Skin of body (tissue), 2 donors: ENCODE data around the gene TLX1. TPM values are rescaled to one million over a fixed set of nuclear protein-coding genes. Genes with fewer than 3 reads are reported as not detected.

Source experiments
- DNase-seq: peaks from one replicate; lab custom pipeline; 2025; lab: John Stamatoyannopoulos, UW
- total RNA-seq: library from RNA; depleted of rRNA; stranded (reverse); fragments of >200 nt; gene quantifications from one replicate; pipeline ENCODE4 v1.2.3, GENCODE V29; 2014

Gene TLX1
- total RNA-seq = not detected

DNA sequence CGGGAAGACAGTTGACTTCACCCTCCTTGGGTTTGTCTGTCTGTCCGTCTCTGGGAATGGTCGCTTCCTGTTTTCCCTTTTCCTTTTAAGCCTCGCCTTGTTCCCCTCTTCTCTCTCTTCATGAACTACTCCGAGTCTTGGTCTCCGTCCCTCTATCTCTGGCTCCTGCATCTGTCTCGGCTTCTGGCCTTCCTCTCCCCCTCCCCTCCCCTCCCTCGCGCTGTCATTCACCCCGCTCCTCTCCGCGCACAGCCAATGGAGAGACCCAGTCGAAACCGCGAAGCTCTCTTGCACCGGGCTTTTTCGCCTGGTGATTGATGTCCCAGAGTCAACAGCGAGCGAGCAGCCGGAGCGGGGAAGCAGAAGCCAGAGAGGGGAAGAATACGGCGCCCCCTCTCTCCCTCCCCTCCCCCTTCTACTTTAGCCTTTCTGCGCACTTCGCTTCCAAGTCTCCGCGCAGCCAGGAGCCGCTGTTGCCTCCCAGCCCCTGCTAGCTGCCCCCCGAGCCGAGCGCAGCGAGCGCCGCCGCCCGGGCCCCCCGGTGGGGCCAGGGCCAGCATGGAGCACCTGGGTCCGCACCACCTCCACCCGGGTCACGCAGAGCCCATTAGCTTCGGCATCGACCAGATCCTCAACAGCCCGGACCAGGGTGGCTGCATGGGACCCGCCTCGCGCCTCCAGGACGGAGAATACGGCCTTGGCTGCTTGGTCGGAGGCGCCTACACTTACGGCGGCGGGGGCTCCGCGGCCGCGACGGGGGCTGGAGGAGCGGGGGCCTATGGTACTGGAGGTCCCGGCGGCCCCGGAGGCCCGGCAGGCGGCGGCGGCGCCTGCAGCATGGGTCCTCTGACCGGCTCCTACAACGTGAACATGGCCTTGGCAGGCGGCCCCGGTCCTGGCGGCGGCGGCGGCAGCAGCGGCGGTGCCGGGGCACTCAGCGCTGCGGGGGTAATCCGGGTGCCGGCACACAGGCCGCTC lies at the start of gene TLX1:
Gene TLX1, plus strand, starts transcription at position 317 of the 978 bp plus-strand sequence. Its CDS starts 242 bp downstream, at position 559.
- DNase-seq = no peak

GRCh38 chr10:101085846-101086245 lies 45.3 kb upstream of the TLX1 start:
- no peak for DNase-seq

- no peak for DNase-seq
These were observed 43.7 kb upstream of the TLX1 start for GRCh38 chr10:101087376-101087775.

DNA sequence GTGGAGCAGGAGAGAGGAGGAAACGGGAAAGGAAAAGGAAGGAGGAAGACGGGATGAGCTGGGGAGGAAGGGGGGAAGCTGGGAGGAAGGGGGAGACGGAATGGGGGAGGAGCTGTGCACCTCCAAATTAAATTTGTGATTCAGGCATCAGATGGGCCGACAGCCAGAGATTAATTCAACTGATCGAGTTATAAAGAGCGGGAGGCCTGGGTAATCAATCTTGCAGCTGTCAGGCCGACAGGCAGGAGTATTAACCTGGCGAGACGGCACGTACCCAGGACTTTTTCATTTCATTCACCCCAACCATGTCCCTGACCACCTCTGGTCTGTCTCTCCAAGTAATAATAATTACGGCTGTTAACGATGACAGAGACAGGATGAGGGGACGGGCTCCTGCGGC lies 43.1 kb upstream of the TLX1 start:
- DNase-seq = no peak

- no peak for DNase-seq
These were observed 41.4 kb upstream of the TLX1 start for GRCh38 chr10:101089520-101090299.

DNA sequence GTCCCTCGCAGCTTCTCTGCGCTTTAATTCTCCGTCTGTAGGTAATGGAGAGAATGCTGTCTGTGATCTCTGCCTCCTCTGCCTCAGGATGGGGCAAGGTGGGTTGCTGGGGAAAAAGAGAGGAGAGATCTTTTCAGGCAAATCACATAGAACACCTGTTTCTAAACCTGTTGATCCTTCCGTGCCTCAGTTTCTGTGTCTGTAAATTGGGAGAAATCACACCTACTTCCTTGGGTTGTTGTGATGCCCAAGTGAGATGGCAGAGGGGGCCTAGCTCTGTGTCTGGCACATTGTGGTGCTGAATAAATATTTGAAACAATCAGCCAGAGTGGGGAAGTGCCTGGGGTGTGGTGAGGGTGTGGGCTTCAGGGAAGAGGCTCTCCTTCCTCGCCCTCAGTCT lies 40.5 kb upstream of the TLX1 start:
- no peak for DNase-seq

- DNase-seq = no peak
These were observed 39.4 kb upstream of the TLX1 start for GRCh38 chr10:101091546-101092290.

GRCh38 chr10:101092881-101093354 lies 38.2 kb upstream of the TLX1 start:
- DNase-seq = no peak

DNA sequence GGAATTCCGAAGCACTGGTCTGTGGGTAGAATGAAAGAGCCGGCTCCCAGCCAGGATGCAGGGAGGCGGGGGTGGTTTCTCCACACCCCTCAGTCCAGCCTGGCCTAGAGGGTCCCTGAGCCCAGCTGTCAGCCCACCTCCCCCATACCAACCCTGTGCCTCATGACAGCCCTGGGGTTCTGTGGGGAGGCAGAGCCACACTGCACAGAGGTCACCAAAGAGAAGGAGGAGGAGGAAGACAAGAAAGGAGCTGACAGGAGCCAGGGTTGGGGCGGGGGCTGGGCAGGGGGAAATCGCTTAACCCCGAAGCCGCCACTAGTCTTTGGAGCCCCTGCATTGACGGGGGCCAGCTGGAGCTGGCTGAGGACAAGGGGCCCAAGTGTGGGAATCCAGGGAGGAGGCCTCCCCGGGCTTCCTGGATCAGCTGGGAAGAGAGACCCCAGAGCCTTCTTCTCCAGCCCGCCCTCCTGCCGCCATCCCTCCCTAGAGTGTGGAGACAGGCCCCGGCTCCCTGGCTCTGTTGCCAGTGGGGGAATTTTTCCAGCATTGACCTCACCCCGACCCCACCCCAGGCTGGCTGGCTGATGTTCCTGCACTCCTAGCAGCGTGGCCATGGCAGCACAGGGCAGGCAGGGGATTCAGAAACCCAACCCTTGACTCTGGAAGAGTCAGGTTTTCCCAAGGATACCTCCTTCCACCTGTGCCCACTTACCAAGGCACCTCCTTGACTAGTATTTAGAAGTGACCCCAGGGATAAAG lies 36.8 kb upstream of the TLX1 start:
- DNase-seq = no peak

GRCh38 chr10:101095004-101095403 lies 36.1 kb upstream of the TLX1 start:
- no peak for DNase-seq

DNA sequence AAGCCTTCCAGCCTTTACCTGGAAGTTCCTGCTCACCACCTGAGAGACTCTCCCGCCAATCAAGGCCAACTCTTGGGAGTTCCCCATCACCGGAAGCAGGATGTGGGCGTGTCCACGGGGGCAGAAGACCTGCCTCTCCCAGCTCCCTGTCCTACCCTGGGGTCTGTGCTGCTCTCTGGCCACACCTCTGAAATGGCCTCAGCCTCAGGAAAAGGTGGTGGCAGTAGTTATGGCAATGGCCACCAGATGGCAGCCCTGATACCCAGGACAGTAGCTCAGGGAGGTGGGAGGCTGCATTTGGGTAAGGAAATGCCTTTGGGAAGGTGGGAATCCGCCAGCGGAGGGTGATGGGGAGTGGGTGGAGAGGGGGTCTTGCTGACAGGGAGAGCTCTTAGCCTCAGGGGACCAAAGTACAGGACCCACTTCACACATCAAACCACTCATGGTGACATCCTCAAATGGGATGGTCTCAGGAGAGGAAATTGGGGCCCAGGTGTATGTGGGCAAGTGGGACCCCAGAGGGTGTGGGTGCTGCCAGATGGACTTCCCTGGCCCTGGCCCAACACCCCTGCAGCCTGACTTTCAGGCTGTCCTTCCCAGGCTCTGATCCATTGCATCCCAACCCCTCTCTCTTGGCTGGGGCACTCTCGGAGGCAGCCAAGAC lies 35.4 kb upstream of the TLX1 start:
- no peak for DNase-seq

DNA sequence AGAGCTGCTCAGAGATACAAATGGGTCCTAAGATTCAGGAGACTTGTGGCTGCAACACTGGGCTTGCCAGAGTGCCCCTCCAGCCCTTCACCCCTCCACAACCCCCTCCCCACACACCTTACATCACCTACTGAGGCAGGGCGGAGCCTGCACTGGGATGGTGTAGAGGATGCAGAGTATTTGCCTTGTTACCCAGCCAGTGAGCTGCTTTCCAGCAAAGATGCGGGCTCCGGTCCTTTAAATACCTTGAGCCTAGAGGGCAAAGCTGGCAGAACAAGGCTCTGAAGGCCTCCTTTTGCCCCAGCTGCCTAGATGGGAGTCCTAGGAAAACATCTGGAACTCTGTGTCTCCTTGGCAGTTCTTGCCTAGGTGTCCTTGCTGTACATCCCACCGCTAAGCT lies 34.7 kb upstream of the TLX1 start:
- DNase-seq = no peak

GRCh38 chr10:101097881-101098280 lies 33.2 kb upstream of the TLX1 start:
- DNase-seq = no peak

DNA sequence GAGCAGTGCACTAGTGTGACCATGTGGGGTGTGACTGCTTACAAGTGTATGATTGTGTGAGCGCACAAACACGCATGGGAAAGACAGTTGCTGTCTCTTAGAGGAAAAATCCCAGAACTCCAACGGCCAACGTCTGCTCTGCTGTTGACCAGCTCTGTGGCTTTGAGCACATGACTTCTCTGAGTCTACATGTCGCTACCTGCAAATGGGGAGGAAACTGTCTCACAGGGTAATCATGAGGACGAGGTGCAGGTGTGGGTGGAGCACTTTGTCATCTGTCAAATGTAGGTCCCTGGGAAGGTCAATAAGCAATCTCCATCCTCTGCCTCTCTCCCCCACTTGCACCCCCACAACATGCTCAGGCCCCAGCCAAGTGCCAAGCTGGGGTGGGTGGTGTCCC lies 31.2 kb upstream of the TLX1 start:
- DNase-seq = no peak

GRCh38 chr10:101101372-101101881 lies 29.7 kb upstream of the TLX1 start:
- DNase-seq = no peak

- no peak for DNase-seq
These were observed 27.7 kb upstream of the TLX1 start for GRCh38 chr10:101103430-101103829.

- DNase-seq = no peak
These were observed 24.7 kb upstream of the TLX1 start for GRCh38 chr10:101106351-101106750.

- no peak for DNase-seq
These were observed 23.3 kb upstream of the TLX1 start for GRCh38 chr10:101107771-101108170.

GRCh38 chr10:101110856-101111523 lies 20.1 kb upstream of the TLX1 start:
- no peak for DNase-seq
